Measurements from ENCODE around the gene TUSC2.

Gene TUSC2

DNA sequence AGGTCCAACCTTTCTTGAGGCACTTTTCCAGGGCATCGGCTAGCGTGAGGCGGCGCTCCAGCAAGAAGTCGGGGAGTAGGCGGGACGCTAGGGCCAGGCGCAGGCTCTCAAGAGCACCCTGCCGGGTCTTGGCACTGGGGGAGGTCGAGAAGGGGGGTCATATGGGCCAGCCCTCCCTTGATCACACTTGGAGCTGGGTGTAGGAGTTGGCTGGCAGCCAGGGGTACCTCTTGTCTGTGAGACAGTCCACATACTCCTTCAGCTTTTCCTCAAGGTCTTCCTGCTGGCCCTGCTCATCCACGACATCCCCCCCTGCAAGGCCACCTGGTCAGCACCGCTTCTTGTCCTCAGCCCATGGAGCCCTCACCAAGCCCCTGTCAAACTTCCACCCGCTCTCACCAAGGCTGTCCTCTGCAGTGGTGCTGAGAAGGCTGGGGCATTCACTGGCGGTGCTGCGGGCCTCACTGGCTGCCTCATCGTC lies 37.8 kb downstream of the TUSC2 start:
- TF ChIP-seq, protein P1, sequence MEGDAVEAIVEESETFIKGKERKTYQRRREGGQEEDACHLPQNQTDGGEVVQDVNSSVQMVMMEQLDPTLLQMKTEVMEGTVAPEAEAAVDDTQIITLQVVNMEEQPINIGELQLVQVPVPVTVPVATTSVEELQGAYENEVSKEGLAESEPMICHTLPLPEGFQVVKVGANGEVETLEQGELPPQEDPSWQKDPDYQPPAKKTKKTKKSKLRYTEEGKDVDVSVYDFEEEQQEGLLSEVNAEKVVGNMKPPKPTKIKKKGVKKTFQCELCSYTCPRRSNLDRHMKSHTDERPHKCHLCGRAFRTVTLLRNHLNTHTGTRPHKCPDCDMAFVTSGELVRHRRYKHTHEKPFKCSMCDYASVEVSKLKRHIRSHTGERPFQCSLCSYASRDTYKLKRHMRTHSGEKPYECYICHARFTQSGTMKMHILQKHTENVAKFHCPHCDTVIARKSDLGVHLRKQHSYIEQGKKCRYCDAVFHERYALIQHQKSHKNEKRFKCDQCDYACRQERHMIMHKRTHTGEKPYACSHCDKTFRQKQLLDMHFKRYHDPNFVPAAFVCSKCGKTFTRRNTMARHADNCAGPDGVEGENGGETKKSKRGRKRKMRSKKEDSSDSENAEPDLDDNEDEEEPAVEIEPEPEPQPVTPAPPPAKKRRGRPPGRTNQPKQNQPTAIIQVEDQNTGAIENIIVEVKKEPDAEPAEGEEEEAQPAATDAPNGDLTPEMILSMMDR (IDR thresholded peaks at IDR 0.05) = no peak

DNA sequence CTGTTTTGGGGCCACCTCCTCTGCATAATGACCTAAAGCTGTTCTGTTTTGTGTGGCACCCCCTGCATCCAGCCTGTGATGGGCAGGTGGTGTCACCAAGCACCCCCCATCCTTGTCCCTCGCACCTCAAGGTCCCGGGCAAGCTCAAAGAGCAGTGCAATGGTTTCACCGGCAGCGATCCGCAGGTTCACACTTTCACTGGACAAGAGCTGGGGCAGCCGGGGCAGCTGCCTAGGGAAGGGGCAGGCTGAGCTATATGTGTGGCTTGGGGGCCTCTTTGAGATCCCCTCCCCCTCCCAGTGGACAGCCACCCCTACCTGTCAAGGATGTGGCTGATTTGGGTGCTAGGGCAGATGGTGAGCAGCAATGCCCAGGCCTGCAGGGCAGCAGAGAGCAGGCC lies 38.9 kb downstream of the TUSC2 start:
- TF ChIP-seq, protein P1 (IDR thresholded peaks at IDR 0.05) = no peak

DNA sequence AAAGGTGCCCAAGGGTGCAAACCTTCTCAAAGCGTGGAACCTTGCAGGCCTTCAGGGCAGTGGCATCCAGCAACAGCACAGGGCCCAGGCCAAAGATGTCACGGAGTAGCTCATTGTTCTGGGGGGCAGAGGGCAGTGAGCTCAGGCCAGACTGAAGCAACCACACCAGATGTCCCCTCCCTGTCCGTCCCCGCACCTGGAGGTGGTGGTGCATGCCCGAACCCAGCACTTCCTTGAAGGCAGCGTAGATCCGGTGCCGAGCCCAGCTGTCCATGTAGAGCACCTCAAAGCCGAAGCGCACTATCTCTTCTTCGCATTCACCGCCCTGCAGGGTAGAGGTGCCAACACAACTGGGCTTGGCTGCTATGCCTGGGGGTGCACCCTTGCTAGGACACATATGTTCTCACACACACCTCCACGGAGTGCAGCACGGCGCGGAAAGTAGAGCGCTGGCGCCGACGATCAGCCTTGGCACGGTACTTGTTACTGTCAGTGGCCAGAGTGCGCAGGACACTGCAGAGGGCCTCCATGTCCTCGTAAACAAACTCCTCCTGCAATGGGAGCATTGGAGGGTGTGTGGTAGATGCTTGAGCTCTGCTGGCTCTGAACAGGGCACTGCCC lies 39.5 kb downstream of the TUSC2 start:
- TF ChIP-seq, protein P1 (IDR thresholded peaks at IDR 0.05) = no peak

DNA sequence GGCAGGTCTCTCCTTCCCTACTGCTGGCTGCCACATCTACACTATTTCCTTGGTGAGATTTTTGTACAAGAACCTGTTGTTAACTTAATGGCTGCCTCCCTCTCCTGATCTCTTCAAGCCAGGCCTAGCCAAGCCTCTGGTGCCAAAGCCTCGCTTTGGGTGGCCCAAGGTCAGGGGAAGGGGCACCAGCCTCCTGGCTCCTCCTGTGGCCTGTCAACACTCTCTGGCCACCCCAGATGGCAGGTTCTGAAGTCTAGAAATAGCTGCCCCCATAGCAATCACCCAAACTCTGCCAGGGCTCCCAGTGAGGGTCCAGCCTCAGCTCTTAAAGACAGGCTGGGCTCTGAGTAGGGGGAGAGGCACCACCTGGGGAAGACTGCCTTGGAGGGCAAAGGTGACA lies 40.8 kb downstream of the TUSC2 start:
- TF ChIP-seq, protein P1 (IDR thresholded peaks at IDR 0.05) = no peak

DNA sequence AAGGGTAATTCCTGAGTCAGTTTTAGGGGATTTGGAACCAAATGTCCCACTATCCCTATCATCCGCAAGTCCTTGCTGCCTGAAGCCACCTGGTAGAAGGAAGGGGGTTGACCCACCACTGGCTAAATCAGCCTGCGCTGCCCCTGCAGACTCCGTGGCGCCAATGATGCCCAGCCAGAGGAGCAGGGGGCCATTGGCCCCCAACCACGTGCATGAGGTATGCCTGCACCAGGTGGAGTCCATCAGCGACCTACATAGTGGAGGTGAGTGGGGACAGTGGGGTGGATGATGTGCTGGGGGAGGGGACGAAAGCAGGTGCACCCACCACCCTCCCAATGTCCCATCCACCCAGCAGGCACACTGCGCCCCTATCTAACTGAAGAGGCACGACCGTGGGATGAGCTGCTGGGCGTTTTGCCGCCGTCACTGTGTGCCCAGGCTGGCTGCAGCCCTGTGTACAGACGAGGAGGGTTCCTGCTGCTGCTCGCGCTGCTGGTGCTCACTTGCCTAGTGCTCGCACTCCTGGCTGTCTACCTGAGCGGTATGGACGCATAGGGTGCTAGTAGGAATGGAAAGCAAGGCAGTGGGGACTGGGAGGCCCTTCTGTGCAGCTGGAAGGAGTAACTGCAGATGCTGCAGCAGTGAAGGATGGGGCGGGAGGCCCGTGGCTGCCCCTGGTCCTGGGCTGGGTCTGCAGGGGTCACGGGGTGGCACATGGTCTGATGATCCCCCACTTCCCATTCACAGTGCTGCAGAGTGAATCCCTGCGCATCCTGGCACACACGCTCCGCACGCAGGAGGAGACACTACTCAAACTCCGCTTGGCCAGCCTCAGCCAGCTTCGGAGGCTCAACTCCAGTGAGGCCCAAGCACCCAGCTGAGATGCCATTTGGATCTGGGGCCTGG lies 41.4 kb downstream of the TUSC2 start:
- TF ChIP-seq, protein P1 (IDR thresholded peaks at IDR 0.05) = no peak

DNA sequence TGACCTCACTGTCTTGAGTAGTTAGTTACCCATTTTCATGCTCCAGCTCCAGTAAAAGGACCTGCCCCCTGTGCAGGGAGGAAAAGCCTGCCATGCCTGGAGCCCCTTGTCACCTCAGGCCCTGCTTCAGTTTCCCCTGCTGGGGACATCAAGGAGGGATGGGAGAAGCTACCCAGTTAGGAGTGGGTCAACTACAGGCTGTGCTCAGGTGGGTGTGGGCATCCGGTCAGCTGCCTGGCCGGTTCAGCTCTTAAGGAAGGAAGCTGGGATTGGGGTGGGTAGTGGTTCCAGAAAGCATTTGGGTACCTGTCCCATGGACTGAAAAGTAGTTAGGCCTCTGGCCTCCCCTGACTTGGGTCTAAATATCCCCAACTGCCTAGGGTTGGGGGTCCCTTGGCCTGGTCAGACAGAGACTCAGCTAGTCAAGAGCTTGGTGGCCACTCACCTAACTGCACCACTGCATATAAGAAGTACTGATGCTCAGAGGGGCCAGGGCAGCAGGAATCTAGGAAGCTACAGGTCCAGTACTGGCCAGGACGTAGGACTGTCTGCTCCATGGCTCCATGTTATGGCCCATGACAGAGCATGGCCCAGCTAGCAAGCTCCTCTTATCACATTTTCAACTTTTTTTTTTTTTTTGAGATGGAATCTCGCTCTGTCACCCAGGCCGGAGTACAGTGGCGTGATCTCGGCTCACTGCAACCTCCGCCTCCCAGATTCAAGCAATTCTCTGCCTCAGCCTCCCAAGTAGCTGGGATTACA lies 48.6 kb downstream of the TUSC2 start:
- TF ChIP-seq, protein P1 (IDR thresholded peaks at IDR 0.05) = no peak

DNA sequence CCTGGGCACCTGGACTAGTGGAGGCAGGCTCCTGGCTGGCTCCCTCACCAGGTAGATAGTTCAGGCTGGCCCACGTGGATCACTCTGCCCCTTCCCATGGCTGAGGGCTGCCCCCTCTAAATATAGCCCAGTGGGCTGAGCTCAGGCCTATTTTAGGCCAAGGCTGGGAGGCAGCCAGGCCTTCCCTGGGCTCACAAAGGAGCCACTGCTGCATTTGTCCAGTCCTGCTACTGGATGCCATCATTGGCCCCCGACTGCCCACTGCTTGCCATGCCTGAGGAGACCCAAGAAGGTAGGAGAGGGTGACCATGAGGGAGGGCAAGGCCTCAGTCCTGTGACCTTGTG lies 49.2 kb downstream of the TUSC2 start, which contains the start of gene LSMEM2:
Gene LSMEM2 (plus strand): TSS at position 208 of the 345 bp plus-strand sequence. CDS start 27 bp downstream, at position 235.
- TF ChIP-seq, protein P1 (IDR thresholded peaks at IDR 0.05) = no peak
